ENCODE results near the gene HHATL. TPM values are rescaled to one million over a fixed set of nuclear protein-coding genes. Genes with fewer than 3 reads are reported as not detected.

HHATL gene
- total and polyA plus RNA-seq, 2 of the 8 experiments (the other 6 are each of a cell fraction or from before 2014, with no cell fraction given), result 0.18 TPM; not detected in 1

GRCh38 chr3:42666022-42666421, 36.6 kb downstream of the HHATL start:
- Histone ChIP-seq H4K20me1 (replicated peaks in 1 of 2; ENCODE audit: control insufficient read depth in 1 of 2, insufficient read depth in 2 of 2, low read length in 2 of 2) (peaks cover 0 to 2% of the 10 kb centered on the region in 2 experiments), H3K14ac (ENCODE audit: insufficient read length) (no peak overlapping the region), H3K79me2 (ENCODE audit: control insufficient read depth in 1 of 2, insufficient read depth in 2 of 2, low read length in 2 of 2) (no peaks in the 10 kb centered on the region), H3K18ac (ENCODE audit: extremely low read depth, low read length) (no peak overlapping the region), H3K27ac (ENCODE audit: low read depth, low read length) (no peak overlapping the region), H3K4me2 (ENCODE audit: insufficient read depth in 1 of 2, low read depth in 2 of 2, low read length in 2 of 2) (no peak overlapping the region), H2BK12ac (ENCODE audit: low read depth, low read length) (no peak overlapping the region), H4K8ac (ENCODE audit: extremely low read depth, insufficient read depth, low read length) (no peak overlapping the region), H3K36me3 (ENCODE audit: control insufficient read depth in 2 of 4, insufficient read depth in 4 of 4, low read length in 3 of 4) (no peaks in the 10 kb centered on the region), H3K4ac (replicated peaks; ENCODE audit: insufficient read length, low read depth, low read length) (no peak overlapping the region), H3K9ac (replicated peaks in 1 of 4; ENCODE audit: extremely low read depth in 1 of 4, low read depth in 3 of 4, low read length in 3 of 4) (no peak overlapping the region), H2BK120ac (replicated peaks; ENCODE audit: low read depth, low read length) (no peak overlapping the region), H4K5ac (ENCODE audit: insufficient read length, low read depth, low read length) (no peak overlapping the region), H3K4me3 (ENCODE audit: extremely low read depth in 1 of 4, insufficient read depth in 2 of 4, low read depth in 3 of 4, low read length in 4 of 4) (no peak overlapping the region), H2AFZ (ENCODE audit: low read length) (no peak overlapping the region), H3K9me3 (ENCODE audit: insufficient read depth in 2 of 2, low read depth in 1 of 2, low read length in 1 of 2) (0 out of 4 replicates have a peak, but pooled peaks cover 0 to 2% of the 10 kb centered on the region in 2 experiments), H3K27me3 (replicated peaks in 1 of 4; ENCODE audit: control insufficient read depth in 3 of 4, extremely low read depth in 1 of 4, insufficient read depth in 3 of 4, low read length in 3 of 4) (peaks cover 0 to 2% (median 0%) of the 10 kb centered on the region in 4 experiments; a peak in 1 of 7 replicates), H3K56ac (replicated peaks; ENCODE audit: insufficient read length, low read depth, low read length) (no peak overlapping the region), H4K91ac (replicated peaks; ENCODE audit: insufficient read length, low read length) (no peak overlapping the region), H3K23me2 (ENCODE audit: low read depth, low read length) (no peaks in the 10 kb centered on the region), H2AK5ac (ENCODE audit: low read depth, low read length) (no peak overlapping the region), H2BK15ac (ENCODE audit: low read length) (no peak overlapping the region), H2BK5ac (ENCODE audit: low read depth, low read length) (no peak overlapping the region), H3K79me1 (ENCODE audit: low read depth, low read length) (no peaks in the 10 kb centered on the region), H3K23ac (ENCODE audit: insufficient read length) (no peak overlapping the region), H2BK20ac (ENCODE audit: low read length) (no peak overlapping the region), H3K4me1 (replicated peaks in 1 of 4; ENCODE audit: control insufficient read depth in 3 of 4, insufficient read depth in 4 of 4, low read length in 3 of 4) (peaks cover 0 to 7% (median 0%) of the 10 kb centered on the region in 4 experiments; a peak in 2 of 7 replicates)
- FAIRE-seq (no peak), DNase-seq (ENCODE audit: low read depth in 1 of 2, low spot score in 2 of 2) (no peak)
- CTCF ChIA-PET (ENCODE audit: partially characterized antibody), result interaction anchor here (0.8 to 1.9 kb wide), 7 partner anchors 10 to 164 kb away, joined by 3 to 6 read pairs (median 5); no protein-coding TSS in a partner anchor
- WGBS, 2 experiments (ENCODE audit: extremely low coverage in 1 of 2, insufficient coverage in 1 of 2, insufficient read length in 1 of 2, insufficient replicate concordance in 2 of 2, low coverage in 1 of 2, low lambda C conversion rate in 2 of 2, missing lambda C conversion rate in 1 of 2), result 86% methylated on average over 8 of the region's 8 CpGs; no CpG with 5 or more reads in 1 of the 2 experiments
- TF ChIP-seq CBX5 (IDR thresholded peaks at IDR 0.05; ENCODE audit: low read depth, low read length) (no peak), HDAC6 (IDR thresholded peaks at IDR 0.05; ENCODE audit: low read depth, low read length) (no peak), PHF8 (conservative IDR thresholded peaks at IDR 0.05; ENCODE audit: low read depth, low read length) (no peak), SRF (IDR thresholded peaks at IDR 0.05; ENCODE audit: low read depth, low read length) (no peak)
- POLR2A ChIA-PET (ENCODE audit: partially characterized antibody), result interaction anchor here (1.3 to 3.1 kb wide), 4 partner anchors 8 to 18 kb away, joined by 4 to 10 read pairs (median 7); partner anchors contain the start of gene ZBTB47
